Tibial nerve (tissue), 4 donors: ENCODE data around the gene SUMO3. TPM values are rescaled to one million over a fixed set of nuclear protein-coding genes. Genes with fewer than 3 reads are reported as not detected.
A peak's percentile ranks its signal among the peaks of the same experiment; 100 is the strongest.

ENCODE experiments used
- DNase-seq, 2 donors: peaks; one replicate each; pipeline ENCODE4 v3.0.0-alpha.2; 2019; ENCODE audit warnings: low spot score in 2 of 2
- H3K27ac ChIP-seq, 4 donors: fragments of 200-600 bp; sonication (generic) in 3 of 4; one replicate each; pipeline ENCODE4 v1.5.1; 2017 to 2019; ENCODE audit warnings: mild to moderate bottlenecking in 1 of 4
- H3K27me3 ChIP-seq, 2 donors: fragments of 200-600 bp; sonication (generic) in 1 of 2; one replicate each; pipeline versions ENCODE4 v1.5.1 to v1.6.0; 2017 to 2019
- H3K36me3 ChIP-seq, 3 donors: fragments of 200-600 bp; sonication (generic); one replicate each; pipeline ENCODE4 v1.5.1; 2018 to 2019
- H3K4me1 ChIP-seq, 4 donors: fragments of 200-600 bp; sonication (generic) in 3 of 4; one replicate each; pipeline ENCODE4 v1.5.1; 2017 to 2019
- H3K4me3 ChIP-seq, 4 donors: fragments of 200-600 bp; sonication (generic) in 3 of 4; one replicate each; pipeline ENCODE4 v1.5.1; 2017 to 2019; ENCODE audit warnings: mild to moderate bottlenecking in 1 of 4, moderate library complexity in 1 of 4
- H3K9me3 ChIP-seq, 4 donors: fragments of 200-600 bp; sonication (generic) in 3 of 4; one replicate each; pipeline ENCODE4 v1.5.1; 2017 to 2019
- EP300 ChIP-seq, 2 donors: sonication (generic); formaldehyde crosslinking; IDR thresholded peaks; one replicate each; pipeline ENCODE4 v1.6.1; 2017; ENCODE audit warnings: antibody characterized with exemption in 2 of 2, mild to moderate bottlenecking in 1 of 2
- POLR2A ChIP-seq, 2 donors: fragments of 450-650 bp; IDR thresholded peaks; one replicate each; pipeline ENCODE4 v1.6.1; 2017; ENCODE audit warnings: antibody characterized with exemption in 2 of 2, mild to moderate bottlenecking in 2 of 2, moderate library complexity in 2 of 2
- WGBS, 2 donors: methylation state at CpG; one replicate each; pipeline ENCODE4 v1.1.5; 2018; 5-methylcytosine and 5-hydroxymethylcytosine counted together
- total RNA-seq, 4 donors: library from RNA; depleted of rRNA; stranded (reverse); fragments of >200 nt; gene quantifications; one replicate each; pipeline ENCODE4 v1.1.0, GENCODE V29; 2016
- TF ChIP-seq, protein P1 (sequence below), 5 experiments: fragments of 200-600 bp in 3 of 5; fragments of 450-650 bp in 2 of 5; sonication (generic) in 3 of 5; IDR thresholded peaks; one replicate each; pipeline ENCODE4 v1.5.1; 2016 to 2019; ENCODE audit warnings: antibody characterized with exemption in 5 of 5, mild to moderate bottlenecking in 3 of 5, moderate library complexity in 2 of 5

The SUMO3 gene
- total RNA-seq, 4 donors from 2014 or later: 59.9 to 70.8 (median 62.1) TPM

DNA sequence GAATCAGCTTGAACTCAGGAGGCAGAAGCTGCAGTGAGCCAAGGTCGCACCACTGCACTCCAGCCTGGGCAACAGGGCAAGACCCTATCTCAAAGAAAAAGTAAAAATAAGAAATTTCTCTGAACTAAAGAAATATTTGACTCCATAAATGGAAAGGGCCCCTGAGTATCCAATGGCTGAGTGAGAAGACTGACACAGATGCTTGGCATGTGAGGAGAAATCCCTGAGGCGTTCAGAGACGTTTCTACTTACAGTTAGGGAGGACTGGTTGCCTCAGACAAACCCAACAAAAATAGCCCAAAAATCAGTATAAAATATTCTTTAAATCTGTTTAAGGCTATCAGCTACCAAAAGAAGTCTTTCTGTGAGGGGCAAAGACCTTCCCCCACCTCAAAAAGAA, 3.0 kb upstream of the SUMO3 start:
- H3K9me3 ChIP-seq: peaks cover 0 to 48% (median 5%) of the 10 kb centered on the region in 4 donors
- TF ChIP-seq EP300 (IDR thresholded peaks at IDR 0.05) (no peak), POLR2A (IDR thresholded peaks at IDR 0.05) (no peak)
- TF ChIP-seq, protein P1, sequence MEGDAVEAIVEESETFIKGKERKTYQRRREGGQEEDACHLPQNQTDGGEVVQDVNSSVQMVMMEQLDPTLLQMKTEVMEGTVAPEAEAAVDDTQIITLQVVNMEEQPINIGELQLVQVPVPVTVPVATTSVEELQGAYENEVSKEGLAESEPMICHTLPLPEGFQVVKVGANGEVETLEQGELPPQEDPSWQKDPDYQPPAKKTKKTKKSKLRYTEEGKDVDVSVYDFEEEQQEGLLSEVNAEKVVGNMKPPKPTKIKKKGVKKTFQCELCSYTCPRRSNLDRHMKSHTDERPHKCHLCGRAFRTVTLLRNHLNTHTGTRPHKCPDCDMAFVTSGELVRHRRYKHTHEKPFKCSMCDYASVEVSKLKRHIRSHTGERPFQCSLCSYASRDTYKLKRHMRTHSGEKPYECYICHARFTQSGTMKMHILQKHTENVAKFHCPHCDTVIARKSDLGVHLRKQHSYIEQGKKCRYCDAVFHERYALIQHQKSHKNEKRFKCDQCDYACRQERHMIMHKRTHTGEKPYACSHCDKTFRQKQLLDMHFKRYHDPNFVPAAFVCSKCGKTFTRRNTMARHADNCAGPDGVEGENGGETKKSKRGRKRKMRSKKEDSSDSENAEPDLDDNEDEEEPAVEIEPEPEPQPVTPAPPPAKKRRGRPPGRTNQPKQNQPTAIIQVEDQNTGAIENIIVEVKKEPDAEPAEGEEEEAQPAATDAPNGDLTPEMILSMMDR (IDR thresholded peaks at IDR 0.05): no peak
- H3K4me1 ChIP-seq: peaks cover 0 to 24% (median 11%) of the 10 kb centered on the region in 4 donors
- no peaks in the 10 kb centered on the region for H3K27me3 ChIP-seq
- H3K36me3 ChIP-seq: no peaks in the 10 kb centered on the region
- 68 to 76% methylated on average over 3 of the region's 3 CpGs for WGBS, 2 donors
- no peak for DNase-seq
- H3K27ac ChIP-seq: no peak overlapping the region
- H3K4me3 ChIP-seq: no peak overlapping the region

DNA sequence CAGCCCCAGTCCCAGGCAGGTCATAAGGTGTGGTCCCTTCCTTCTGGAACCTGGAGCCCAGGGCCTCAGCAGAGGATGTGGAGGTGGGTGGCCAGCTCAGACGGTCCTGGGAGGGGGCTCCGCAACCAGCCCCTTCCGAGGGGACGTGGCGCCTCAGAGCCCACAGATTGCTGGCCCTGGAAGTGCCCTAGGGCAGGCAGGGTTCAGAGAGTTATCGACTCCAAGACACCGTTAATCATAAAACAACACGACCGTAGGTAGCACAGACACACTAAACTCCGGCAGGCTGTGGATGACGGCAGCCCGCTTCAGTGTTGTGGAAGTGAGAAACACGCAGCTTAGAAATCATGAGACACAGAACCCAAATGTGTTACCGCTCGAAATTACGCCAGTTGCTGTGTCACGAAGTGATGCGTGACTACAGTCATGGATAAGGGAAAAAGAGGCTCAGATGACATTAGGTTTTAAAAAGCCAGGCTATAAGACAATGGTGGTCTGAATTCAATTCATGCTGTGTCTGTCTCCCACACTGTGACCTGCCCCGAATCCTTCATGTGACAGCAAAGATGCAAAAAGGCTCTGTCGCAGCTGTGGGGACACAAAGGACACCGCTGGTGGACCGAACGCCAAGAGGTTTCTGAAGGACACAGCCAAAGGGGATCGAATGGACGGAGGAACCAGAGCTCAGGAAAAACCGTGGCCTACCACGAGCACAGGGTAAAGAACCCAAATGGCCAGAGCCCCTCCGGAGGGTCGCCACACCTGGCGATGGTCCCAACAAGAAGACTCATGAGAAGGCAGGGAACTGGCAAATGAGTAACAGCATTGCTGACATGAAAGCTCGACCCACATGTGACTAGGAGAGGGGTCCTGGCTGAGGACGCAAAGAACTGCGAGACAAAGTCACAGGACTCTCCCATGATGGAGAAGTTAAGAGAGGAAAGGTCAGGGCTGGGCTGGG, 1.7 kb upstream of the SUMO3 start:
- no peaks in the 10 kb centered on the region for H3K36me3 ChIP-seq
- H3K4me1 ChIP-seq: peaks cover 0 to 37% (median 15%) of the 10 kb centered on the region in 4 donors
- H3K9me3 ChIP-seq: peaks cover 0 to 48% (median 5%) of the 10 kb centered on the region in 4 donors
- no peak for DNase-seq
- H3K4me3 ChIP-seq: no peak overlapping the region
- H3K27me3 ChIP-seq: no peaks in the 10 kb centered on the region
- 92 to 96% methylated on average over 28 to 33 of the region's 33 CpGs for WGBS, 2 donors
- no peak overlapping the region for H3K27ac ChIP-seq
- no peak for TF ChIP-seq EP300 (IDR thresholded peaks at IDR 0.05)
- TF ChIP-seq POLR2A (IDR thresholded peaks at IDR 0.05): no peak
- TF ChIP-seq, protein P1 (IDR thresholded peaks at IDR 0.05): no peak

DNA sequence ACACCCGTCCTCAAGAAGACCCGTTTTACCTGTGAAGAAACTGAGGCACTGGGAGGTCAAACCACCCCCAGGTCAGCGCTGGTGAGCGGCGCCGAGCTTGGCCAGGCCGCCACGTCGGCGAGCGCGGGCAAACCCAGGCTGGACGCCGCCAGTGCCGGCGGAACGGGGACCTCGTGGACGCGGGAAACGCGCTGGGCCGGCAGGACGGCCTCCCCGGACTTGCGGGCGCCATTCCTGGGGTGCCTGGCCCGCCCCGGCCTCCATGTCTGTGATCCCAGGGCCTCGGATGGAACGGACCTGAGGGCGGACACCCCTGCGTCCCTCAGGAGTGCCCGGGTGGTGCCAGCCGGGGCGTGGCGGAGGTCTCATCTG, 764 bp upstream of the SUMO3 start:
- peak overlapping the region; percentile 92 to 99 (median 96) for H3K27ac ChIP-seq
- WGBS, 2 donors: 31 to 75% methylated on average over 6 to 35 of the region's 37 CpGs
- DNase-seq: no peak

DNA sequence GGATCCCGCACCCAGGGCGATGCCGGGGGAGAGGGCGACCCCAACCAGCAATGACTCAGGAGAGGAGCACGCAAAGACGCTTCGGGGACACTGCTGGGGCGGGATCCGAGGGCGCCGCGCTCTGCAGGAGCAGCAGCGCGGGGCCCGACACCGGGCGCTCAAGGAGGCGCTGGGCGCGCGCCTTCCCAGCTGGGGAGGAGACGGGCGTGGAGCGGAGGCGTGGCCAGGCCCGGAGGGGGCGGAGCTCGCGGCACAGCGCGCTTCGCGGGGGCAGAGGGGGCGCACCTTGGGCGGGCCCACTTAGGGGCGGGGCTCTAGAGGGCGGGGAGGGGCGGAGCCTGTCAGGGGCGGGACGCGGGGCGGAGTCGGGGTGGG, 369 bp downstream of the SUMO3 start:
- H3K27ac ChIP-seq: peak overlapping the region; percentile 92 to 99 (median 96)
- DNase-seq: peak; percentile 79 to 81
- H3K27me3 ChIP-seq: no peaks in the 10 kb centered on the region
- peaks cover 0 to 16% (median 0%) of the 10 kb centered on the region in 3 donors for H3K36me3 ChIP-seq
- H3K4me3 ChIP-seq: peak overlapping the region; percentile 64 to 97 (median 82)
- H3K9me3 ChIP-seq: peaks cover 0 to 36% (median 4%) of the 10 kb centered on the region in 4 donors
- peaks cover 0 to 49% (median 15%) of the 10 kb centered on the region in 4 donors for H3K4me1 ChIP-seq
- WGBS, 2 donors: 0 to 1% methylated on average over 12 to 20 of the region's 43 CpGs
- no peak for TF ChIP-seq POLR2A (IDR thresholded peaks at IDR 0.05)
- TF ChIP-seq, protein P1 (IDR thresholded peaks at IDR 0.05): no peak
- TF ChIP-seq EP300 (IDR thresholded peaks at IDR 0.05): no peak

More for the DNA sequence above, 764 bp upstream of the SUMO3 start:
- no peaks in the 10 kb centered on the region for H3K27me3 ChIP-seq
- TF ChIP-seq EP300 (IDR thresholded peaks at IDR 0.05) (no peak), POLR2A (IDR thresholded peaks at IDR 0.05) (no peak)
- TF ChIP-seq, protein P1 (IDR thresholded peaks at IDR 0.05): no peak
- H3K4me3 ChIP-seq: peak overlapping the region; percentile 64 to 97 (median 85)
- peaks cover 0 to 5% (median 0%) of the 10 kb centered on the region in 3 donors for H3K36me3 ChIP-seq
- peaks cover 0 to 47% (median 5%) of the 10 kb centered on the region in 4 donors for H3K9me3 ChIP-seq
- H3K4me1 ChIP-seq: peaks cover 0 to 47% (median 15%) of the 10 kb centered on the region in 4 donors
